Adrenal gland (tissue), 12 donors: ENCODE measurements around the gene KCNK16. TPM values are rescaled to one million over a fixed set of nuclear protein-coding genes. Genes with fewer than 3 reads are reported as not detected.

Experiments used
- DNase-seq, 7 donors: peaks; one replicate each; pipeline ENCODE4 v3.0.0-alpha.2; 2019 to 2020
- H3K27ac ChIP-seq, 5 donors: fragments of 200-600 bp; sonication (generic) in 4 of 5; 1 replicate in 3 of 5; 2 replicates in 2 of 5; pipeline versions ENCODE4 v1.5.1 to v1.8.0; 2016 to 2020; ENCODE audit warnings: mild to moderate bottlenecking in 1 of 5
- H3K27me3 ChIP-seq: fragments of 200-600 bp; 2 replicates; pipeline ENCODE4 v1.8.0; 2021
- H3K36me3 ChIP-seq, 2 donors: fragments of 200-600 bp; replicated peaks in 1 of 2; 1 replicate in 1 of 2; 2 replicates in 1 of 2; pipeline versions ENCODE4 v1.5.1 to v1.8.0; 2018 to 2022
- H3K4me1 ChIP-seq, 2 donors: fragments of 200-600 bp; replicated peaks in 1 of 2; 1 replicate in 1 of 2; 2 replicates in 1 of 2; pipeline versions ENCODE4 v1.5.1 to v1.8.0; 2018 to 2021
- H3K4me3 ChIP-seq, 4 donors: fragments of 200-600 bp; sonication (generic) in 3 of 4; one replicate each; pipeline ENCODE4 v1.5.1; 2016 to 2018
- H3K9me3 ChIP-seq, 3 donors: fragments of 200-600 bp; sonication (generic) in 1 of 3; replicated peaks in 1 of 3; 1 replicate in 2 of 3; 2 replicates in 1 of 3; pipeline versions ENCODE4 v1.5.1 to v1.8.0; 2016 to 2021
- POLR2A ChIP-seq, 2 donors: fragments of 450-650 bp; IDR thresholded peaks; one replicate each; pipeline ENCODE4 v1.6.1; 2017; ENCODE audit warnings: antibody characterized with exemption in 2 of 2, mild to moderate bottlenecking in 2 of 2, moderate library complexity in 1 of 2
- WGBS, 4 donors: extraction: QIAGEN DNeasy Blood & Tissue Kit in 2 of 4; methylation state at CpG; one replicate each; pipeline versions ENCODE4 v1.1.5 to v1.1.7; 2013 to 2017; 5-methylcytosine and 5-hydroxymethylcytosine counted together
- intact Hi-C, 2 donors: fragments of 100-400 bp; cut with DNase I; formaldehyde crosslinking; loops; one replicate each; pipeline versions ENCODE4 v1.14.1 to v1.15.0; 2022 to 2023
- polyA plus RNA-seq, 3 donors: library from polyadenylated mRNA; stranded (reverse); fragments of 200-250 nt in 2 of 3; fragments of 350-450 nt in 1 of 3; fragmentation: Illumina TruSeq in 1 of 3; extraction: RNeasy Lipid Tissue Mini Kit (QIAGEN cat#74804) in 1 of 3; gene quantifications; one replicate each; pipeline ENCODE4 v1.2.3, GENCODE V29; 2013 to 2014
- total RNA-seq, 9 donors: library from RNA; depleted of rRNA in 4 of 9; stranded (reverse); fragments of >200 nt in 4 of 9; fragments of 120-200 nt in 1 of 9; fragmentation: NEBNext Ultra II Directional in 1 of 9; extraction: Animal tissue kit (Norgen Biotek cat#: 25700) in 1 of 9; gene quantifications; one replicate each; pipeline versions ENCODE4 v1.1.0 to v1.2.4, GENCODE V29; 2013 to 2023
- TF ChIP-seq, protein P1 (sequence below), 6 experiments: fragments of 450-650 bp in 4 of 6; fragments of 200-600 bp in 2 of 6; sonication (generic) in 1 of 6; IDR thresholded peaks; 1 replicate in 5 of 6; 2 replicates in 1 of 6; pipeline versions ENCODE4 v1.5.1 to v1.8.0; 2016 to 2021; ENCODE audit warnings: antibody characterized with exemption in 6 of 6, mild to moderate bottlenecking in 2 of 6, moderate library complexity in 1 of 6
- donor health status: healthy with polysubstance abuse.
- donor health status: Bipolar disorder and iron deficiency.
- donor health status: DM: yes; HTN: yes; CAD: no.
- donor health status: DM: no; HTN: no; CAD: no.
- donor health status: DM: no; HTN: no; CAD: no.
- donor health status: DM: yes; HTN: yes; CAD: no.

The KCNK16 gene
- total and polyA plus RNA-seq, 12 donors = not detected

GRCh38 chr6:39304951-39305350, 17.6 kb downstream of the KCNK16 start:
- H3K9me3 ChIP-seq = no peaks in the 10 kb centered on the region
- H3K4me3 ChIP-seq = no peak overlapping the region
- intact Hi-C loops = loop anchor here (2.0 to 10.0 kb wide), 4 partner anchors 138 to 433 kb away; no protein-coding TSS in a partner anchor
- H3K4me1 ChIP-seq = no peaks in the 10 kb centered on the region
- H3K36me3 ChIP-seq = no peaks in the 10 kb centered on the region
- no peak for TF ChIP-seq POLR2A (IDR thresholded peaks at IDR 0.05)
- TF ChIP-seq, protein P1, sequence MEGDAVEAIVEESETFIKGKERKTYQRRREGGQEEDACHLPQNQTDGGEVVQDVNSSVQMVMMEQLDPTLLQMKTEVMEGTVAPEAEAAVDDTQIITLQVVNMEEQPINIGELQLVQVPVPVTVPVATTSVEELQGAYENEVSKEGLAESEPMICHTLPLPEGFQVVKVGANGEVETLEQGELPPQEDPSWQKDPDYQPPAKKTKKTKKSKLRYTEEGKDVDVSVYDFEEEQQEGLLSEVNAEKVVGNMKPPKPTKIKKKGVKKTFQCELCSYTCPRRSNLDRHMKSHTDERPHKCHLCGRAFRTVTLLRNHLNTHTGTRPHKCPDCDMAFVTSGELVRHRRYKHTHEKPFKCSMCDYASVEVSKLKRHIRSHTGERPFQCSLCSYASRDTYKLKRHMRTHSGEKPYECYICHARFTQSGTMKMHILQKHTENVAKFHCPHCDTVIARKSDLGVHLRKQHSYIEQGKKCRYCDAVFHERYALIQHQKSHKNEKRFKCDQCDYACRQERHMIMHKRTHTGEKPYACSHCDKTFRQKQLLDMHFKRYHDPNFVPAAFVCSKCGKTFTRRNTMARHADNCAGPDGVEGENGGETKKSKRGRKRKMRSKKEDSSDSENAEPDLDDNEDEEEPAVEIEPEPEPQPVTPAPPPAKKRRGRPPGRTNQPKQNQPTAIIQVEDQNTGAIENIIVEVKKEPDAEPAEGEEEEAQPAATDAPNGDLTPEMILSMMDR (IDR thresholded peaks at IDR 0.05) = no peak
- no peak overlapping the region for H3K27ac ChIP-seq
- DNase-seq = no peak
- H3K27me3 ChIP-seq = no peaks in the 10 kb centered on the region

DNA sequence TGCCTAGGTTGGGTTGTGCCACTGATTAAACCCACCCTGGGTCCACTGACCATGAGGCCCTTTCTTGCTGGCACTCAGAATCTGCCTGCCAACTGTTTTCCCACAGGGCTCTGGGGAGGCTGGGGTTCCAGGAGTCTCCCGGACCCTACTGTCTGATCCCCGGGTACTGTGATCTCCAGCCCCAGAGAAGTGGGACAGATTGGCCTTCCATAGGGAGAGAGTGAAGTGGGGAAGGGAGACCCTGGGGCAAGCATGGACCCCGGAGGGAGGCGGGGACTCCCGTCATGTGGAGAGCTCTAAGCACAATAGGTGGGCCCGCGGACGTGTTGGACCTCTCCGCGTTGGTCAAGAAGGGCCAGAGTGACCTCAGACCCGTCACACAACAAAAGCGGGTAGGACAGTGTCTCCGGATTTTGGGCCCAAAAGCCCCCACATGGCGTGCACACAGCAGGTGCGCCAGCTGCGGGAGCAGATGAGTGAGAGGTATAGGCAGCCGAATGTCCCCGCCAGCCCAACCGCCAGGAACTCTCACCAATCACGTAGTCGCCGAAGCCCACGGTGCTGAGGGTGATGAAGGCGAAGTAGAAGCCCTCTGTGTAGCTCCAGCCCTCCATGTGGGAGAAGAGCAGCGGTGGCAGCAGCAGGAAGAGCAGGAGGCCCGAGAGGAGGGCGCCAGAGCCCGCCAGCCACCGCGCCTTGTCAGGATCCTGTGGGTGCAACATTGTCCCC, 18.9 kb downstream of the KCNK16 start:
- Histone ChIP-seq H3K4me3 (no peak overlapping the region), H3K36me3 (no peaks in the 10 kb centered on the region), H3K27me3 (no peaks in the 10 kb centered on the region), H3K4me1 (no peaks in the 10 kb centered on the region), H3K9me3 (no peaks in the 10 kb centered on the region), H3K27ac (no peak overlapping the region)
- TF ChIP-seq, protein P1 (IDR thresholded peaks at IDR 0.05) = peak in 2 of 6 experiments; percentile 16 to 22
- no peak for TF ChIP-seq POLR2A (IDR thresholded peaks at IDR 0.05)
- intact Hi-C loops = loop anchor here (2.0 to 10.0 kb wide), 3 partner anchors 137 to 429 kb away; no protein-coding TSS in a partner anchor
- 82 to 85% (median 85%) methylated on average over 27 to 30 of the region's 30 CpGs for WGBS, 4 donors
- no peak for DNase-seq

- peak; percentile 76 to 93 (median 86) for DNase-seq
- Histone ChIP-seq H3K4me3 (no peak overlapping the region), H3K4me1 (peaks cover 0 to 3% of the 10 kb centered on the region in 2 donors), H3K27ac (no peak overlapping the region), H3K36me3 (no peaks in the 10 kb centered on the region), H3K27me3 (no peaks in the 10 kb centered on the region), H3K9me3 (no peaks in the 10 kb centered on the region)
- no peak for TF ChIP-seq POLR2A (IDR thresholded peaks at IDR 0.05)
- TF ChIP-seq, protein P1 (IDR thresholded peaks at IDR 0.05) = peak; percentile 77 to 96 (median 92)
- intact Hi-C loops = loop anchor here (10.0 kb wide), 2 partner anchors 328 to 428 kb away; no protein-coding TSS in a partner anchor
- WGBS, 4 donors = 4 to 8% (median 5%) methylated on average over 5 to 11 of the region's 11 CpGs
Measured at GRCh38 chr6:39302669-39303424, 19.7 kb downstream of the KCNK16 start.

DNA sequence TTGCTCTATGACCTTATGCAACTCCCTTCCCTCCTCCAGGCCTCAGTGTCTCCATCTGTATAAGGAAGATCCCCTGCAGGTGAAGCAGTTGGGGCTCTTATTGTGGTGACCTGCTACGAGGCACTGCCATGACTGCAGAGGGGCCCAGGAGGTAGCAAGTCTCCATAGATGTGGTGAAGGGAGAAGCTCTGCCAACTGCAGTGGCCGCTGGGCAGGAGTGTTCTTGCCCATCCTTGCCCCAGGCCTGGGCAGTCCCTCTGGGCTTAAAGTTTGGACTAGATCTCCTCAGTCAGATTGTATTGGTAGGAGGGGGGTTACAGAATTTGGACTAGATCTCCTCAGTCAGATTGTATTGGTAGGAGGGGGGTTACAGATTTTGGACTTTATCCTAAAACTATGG, 20.5 kb downstream of the KCNK16 start:
- no peaks in the 10 kb centered on the region for H3K27me3 ChIP-seq
- no peak overlapping the region for H3K4me3 ChIP-seq
- no peaks in the 10 kb centered on the region for H3K36me3 ChIP-seq
- no peak overlapping the region for H3K27ac ChIP-seq
- peaks cover 0 to 10% of the 10 kb centered on the region in 2 donors for H3K4me1 ChIP-seq
- DNase-seq = no peak
- intact Hi-C loops = loop anchor here (10.0 kb wide), 2 partner anchors 327 to 427 kb away; no protein-coding TSS in a partner anchor
- WGBS, 4 donors = 60 to 94% (median 88%) methylated on average over 2 of the region's 2 CpGs
- no peak for TF ChIP-seq POLR2A (IDR thresholded peaks at IDR 0.05)
- TF ChIP-seq, protein P1 (IDR thresholded peaks at IDR 0.05) = no peak
- H3K9me3 ChIP-seq = no peaks in the 10 kb centered on the region
